A204.1 (cell line): ENCODE results near the gene ITPR1.

Source experiments
- FAIRE-seq: peaks from 2 replicates; lab custom pipeline; 2012; peaks lifted over from hg19 to GRCh38; lab: Jason Lieb, UNC

The ITPR1 gene

GRCh38 chr3:4509983-4510755 is 17.0 kb downstream of the ITPR1 start:
- no peak for FAIRE-seq

DNA sequence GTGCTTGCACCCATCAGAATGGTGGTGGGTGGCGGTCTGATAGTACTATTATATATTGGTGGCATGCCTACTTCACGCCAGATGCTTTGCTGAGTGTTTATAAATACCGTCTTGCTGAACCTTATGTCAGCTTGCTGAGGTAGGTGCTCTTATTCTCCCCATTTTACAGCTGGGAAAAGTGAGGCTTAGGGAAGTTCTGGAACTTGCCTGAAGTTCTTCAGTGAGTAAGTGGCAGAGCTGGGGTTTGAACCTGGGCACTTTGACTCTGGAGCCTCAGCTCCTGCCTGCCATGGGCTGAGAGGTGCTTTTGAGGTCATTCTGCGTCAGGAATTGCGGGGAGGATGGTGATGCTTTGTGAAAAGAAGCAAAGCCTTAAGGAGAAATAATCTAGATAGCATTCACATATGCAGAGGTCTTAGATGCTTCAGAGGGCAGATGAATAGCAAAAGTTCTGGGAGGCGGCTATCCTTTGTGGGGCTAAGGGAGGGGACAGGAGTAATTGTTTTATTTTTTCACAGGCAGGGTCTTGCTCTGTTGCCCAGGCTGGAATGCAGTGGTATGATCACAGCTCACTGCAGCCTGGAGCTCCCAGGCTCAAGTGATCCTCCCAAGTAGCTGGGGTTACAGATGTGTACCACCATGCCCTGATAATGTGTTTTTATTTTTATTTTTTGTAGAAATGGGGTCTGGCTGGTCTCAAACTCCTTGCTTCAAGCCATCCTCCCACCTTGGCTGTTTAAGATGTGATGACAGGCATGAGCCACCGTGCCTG is 18.5 kb downstream of the ITPR1 start:
- FAIRE-seq = no peak

DNA sequence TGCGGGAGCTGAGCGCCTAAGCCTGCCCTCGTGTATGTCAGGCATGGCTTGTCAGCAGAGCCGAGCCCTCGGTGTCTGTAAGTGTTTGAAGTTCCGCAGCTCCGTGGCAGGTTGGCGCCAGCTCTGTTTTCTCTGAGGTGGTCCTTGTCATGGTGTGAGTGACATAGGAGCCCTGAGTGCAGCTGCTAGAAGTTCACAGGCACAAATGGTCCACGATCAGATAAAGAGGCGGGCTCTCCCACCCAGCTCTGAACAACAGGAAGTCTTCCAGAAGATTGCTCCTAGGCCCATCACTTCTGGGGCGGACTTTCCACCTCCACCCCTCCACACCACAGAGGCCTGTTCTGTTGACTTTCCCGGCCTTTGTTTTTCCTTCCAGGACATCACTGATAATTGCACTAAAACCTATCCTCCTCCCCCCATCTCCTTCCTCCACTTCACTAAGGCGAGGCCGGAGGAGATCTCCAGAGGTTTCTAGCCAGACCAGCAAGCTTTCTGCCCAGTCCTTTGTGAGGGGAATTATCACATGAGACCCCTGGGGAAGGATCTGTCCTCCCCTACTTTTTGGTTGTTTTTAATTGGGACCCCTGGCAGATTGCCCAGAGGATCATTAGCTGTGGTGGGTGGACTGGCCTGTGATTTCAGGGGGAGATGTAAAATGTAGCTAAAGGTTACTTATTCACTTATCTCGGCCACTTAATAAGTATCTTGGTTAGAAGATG is 19.9 kb downstream of the ITPR1 start:
- no peak for FAIRE-seq

- FAIRE-seq = no peak
Observed at GRCh38 chr3:4514321-4514720, 21.2 kb downstream of the ITPR1 start.

- FAIRE-seq = no peak
Observed at GRCh38 chr3:4514916-4515315, 21.8 kb downstream of the ITPR1 start.

GRCh38 chr3:4515916-4516579 is 22.9 kb downstream of the ITPR1 start:
- no peak for FAIRE-seq

DNA sequence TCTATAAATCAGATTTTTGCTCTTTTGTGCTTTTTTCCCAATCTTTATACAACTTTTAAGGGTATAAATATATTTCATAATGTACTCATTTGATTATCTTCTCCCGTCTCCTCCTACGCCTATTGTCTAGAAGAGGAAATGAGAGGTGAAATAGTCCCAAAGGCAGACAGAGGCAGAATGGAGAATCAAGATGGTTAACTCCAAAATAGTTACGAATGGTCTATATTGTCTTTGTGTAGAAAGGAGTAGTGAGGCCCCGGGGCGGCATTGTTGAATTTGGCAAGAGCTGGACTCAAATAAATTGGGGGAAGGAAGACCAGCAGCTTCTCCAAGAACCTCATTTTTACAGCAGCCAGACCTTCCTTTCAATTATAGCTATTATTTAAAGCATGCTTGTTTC is 23.9 kb downstream of the ITPR1 start:
- FAIRE-seq = no peak

- FAIRE-seq = no peak
Observed at GRCh38 chr3:4517643-4518311, 24.6 kb downstream of the ITPR1 start.

DNA sequence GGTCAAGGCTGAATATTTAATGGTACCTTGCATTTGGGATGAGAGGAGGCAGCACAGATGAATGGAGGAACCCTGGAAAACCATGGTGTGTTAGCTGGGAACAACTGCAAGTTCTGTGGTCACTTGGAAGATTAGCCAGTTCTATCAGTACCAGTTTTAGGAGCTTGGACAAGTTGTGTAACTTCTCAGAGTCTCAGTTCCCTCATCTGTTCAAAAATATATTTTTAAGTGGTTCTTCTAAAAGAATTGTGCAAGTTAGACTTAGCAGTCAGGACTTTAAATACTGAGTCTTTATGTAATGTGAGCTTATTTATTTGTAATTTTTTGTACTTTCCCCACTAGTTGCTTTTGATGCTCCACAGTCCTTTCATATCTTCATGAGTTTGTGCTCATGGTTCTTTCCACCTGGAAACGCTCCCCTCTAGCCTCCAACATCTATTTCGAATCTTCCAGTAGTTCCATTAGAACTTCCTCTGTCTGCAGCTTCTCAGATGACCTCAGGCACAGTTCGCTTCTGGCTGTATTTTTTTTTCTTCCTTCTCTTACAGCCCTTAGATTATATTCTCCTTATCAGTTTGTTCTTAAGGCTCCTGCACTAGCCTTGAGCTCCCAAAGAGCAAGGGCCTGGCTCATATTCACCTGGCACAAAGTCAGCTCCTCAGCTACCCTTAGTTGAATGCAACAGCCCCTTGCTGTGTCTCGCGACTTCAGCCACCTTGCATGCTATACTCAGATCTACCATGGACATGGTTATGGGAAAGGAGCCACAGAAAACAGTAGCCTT is 27.1 kb downstream of the ITPR1 start:
- no peak for FAIRE-seq

DNA sequence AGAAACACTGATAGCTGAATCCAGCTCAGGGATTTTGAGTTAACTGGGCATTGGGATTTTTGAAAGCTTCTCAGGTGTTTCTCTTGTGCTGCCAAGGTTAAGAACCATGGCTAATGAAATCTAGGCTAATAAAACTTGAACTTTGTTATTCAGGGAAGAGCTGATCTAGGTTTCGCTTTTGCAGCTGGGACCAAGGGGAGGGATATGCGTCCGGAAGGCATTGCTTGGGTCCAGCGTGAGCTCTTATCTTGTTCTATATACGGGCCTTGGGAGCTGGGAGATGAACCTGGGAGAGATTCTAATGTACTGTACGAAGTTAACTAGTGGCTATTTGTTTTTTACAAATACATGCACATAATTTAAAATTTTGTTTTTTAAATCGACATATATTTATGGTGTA is 29.8 kb downstream of the ITPR1 start:
- FAIRE-seq = no peak

DNA sequence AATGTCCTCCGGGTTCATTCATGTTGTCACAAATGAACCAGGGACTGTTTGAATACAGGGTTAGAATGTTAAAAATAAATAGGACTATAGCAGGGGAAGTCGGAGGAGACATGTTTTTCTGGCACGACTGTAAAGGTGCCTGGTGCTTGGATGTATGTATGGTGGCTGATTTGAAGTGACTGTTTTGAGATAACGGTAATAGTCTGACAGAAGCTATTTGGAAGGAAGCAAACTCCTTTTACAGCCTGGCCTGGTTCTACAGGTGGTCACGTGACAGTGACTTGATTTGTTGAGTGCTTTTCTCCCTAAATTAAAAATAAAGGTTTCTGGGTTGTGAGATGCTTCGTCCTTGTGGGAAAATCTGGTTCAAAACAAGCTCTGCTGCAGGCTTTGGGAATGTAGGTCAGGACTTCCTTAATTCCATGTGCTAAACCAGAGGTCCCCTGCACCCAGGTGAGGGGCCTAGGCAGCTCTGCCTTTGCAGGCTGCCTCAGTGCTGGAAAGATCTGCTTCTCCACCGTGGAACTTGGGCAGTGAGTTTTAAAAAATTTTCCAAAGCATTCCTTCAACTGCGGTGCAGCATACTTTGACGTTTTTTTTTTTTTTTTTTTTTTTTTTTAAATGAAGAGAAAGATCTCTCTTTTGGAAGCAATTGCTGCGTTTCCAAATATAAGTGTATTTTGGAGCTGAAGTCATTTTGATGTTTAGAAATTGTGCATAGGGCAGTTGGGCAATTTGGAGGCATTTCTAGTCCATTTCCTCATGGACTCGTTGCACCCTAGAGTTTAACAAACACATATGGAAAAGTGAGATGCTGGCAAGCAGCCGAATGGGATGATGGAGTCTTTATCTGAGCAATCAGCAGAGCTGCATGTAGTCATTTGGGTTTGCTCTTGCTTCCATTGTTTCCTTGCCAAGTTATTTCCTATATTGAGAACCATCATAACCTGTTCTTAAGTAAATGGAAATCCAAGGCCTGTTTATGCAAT is 30.9 kb downstream of the ITPR1 start:
- no peak for FAIRE-seq

- FAIRE-seq = no peak
Observed at GRCh38 chr3:4525560-4526223, 32.5 kb downstream of the ITPR1 start.

- no peak for FAIRE-seq
Observed at GRCh38 chr3:4528320-4528719, 35.2 kb downstream of the ITPR1 start.

GRCh38 chr3:4528819-4529600 is 35.9 kb downstream of the ITPR1 start:
- FAIRE-seq = no peak

DNA sequence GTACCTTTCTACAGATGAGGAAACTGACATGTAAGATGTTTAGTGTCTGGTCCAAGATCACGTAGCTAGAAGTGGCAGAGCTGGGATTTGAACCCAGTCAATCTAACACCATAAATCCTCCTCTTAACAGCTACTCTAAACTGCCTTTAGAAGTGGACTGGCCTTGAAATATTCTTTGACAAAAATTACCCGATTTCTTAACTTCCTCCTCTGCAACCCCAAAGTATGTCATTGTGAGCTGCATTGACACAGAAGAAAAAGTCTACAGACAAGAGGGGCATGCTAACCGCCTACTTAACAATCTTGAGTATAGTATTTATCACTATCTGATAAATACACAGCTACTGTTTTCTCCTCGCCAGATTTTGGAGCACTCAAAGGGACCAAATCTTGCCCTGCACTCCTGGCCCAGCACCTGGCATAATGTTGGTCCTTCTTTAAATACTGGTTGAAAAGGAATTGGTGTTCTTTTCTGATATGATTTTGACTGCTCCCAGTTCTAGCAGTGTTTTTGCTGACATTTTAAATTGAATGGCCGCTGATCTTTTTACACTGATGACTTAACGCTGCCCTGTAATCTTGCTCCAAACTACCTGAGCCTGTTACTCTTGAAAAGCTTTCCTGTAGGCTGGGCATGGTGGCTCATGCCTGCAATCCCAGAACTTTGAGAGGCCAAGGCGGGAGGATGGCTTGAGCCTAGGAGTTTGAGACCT is 36.9 kb downstream of the ITPR1 start:
- no peak for FAIRE-seq

DNA sequence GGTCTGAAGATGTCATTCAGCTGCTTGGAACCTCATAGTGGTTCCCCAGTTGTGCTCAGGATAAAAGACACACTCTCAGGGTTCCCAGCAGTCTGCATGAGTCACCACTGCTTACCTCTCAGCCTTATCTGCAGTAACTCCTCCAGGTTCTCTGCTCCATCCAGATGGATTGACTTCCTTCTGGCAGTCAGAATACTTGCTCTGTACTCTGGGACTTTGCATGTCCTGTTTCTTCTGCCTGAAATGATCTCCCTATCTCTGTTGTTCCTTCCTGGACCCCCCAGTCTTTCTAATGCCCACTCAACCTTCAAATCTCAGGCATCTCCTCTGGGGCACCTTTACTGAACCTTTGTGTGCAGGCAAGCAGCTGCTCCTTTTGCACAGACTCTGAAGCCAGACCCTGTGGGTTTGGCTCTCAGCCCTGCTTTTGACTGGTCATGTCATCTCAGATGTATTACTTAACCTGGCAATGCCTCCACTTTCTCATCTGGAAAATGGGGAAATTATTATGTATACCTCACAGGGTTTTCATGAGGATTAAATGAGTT is 38.4 kb downstream of the ITPR1 start:
- no peak for FAIRE-seq

DNA sequence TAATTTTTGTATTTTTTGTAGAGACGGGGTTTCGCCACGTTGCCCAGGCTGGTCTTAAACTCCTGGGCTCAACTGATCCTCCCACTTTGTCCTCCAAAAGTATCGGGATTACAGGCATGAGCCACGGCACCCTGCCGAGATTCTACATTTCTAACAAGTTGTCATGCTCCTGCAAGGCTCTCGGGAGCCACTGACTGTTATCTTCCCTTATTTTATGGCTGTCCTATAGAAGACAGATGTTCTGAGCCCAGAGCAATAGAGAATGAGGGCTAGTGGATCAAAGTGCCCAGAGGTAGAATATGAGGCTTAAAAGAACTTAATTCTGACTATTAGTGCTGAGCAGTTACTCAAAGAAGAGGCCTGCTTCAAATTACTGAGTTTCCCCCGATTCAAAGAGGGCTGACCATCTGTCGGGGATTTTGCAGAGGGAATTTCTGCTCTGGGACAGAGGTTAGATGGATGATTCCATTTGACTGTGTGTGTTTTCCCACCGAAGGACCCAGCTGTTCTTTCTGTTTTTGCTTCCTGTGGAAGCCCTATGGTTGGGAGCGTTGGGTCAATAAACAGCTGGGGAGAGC is 39.5 kb downstream of the ITPR1 start:
- FAIRE-seq = no peak
